ENCODE measurements around the gene BOK.

DNA sequence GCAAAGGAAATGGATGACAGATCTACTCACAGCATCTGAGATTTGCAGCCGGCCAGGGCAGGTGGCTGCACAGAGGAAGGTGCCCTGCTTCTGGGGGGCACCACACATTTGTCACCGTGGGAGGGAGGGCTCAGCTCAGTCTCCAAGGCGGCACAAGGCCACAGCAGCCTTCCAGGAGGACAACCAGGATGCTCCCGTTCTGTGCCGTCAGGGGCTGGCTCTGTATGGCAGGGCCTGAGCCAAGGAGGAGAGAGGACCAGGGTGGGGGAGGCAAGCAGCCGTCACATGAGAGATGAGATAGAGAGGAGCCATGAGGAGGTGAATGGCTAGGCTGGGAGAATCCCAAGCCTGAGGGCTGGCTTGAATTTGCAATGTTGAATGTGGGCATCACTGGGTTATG is 4.6 kb upstream of the BOK start:
- TF ChIP-seq POLR2AphosphoS5 (IDR thresholded peaks at IDR 0.05; ENCODE audit: low read depth, low read length), result no peak
- no peak for TF ChIP-seq POLR2A (IDR thresholded peaks at IDR 0.05; ENCODE audit: low read depth, low read length)

Measured in GM12892 (cell line).